Natural killer cell (primary cell): ENCODE measurements around the gene KAT14. TPM values are rescaled to one million over a fixed set of nuclear protein-coding genes. Genes with fewer than 3 reads are reported as not detected.
"Not testable (repeated sequence)": the region's sequence is repeated elsewhere in the genome, so short reads cannot be mapped to it uniquely, and the experiment has no call there.

Source experiments
- ATAC-seq, 3 donors: fragments of 150-1000 bp in 2 of 3; fragments of 200-7000 bp in 1 of 3; cut with Tn5 transposase; 1 replicate in 1 of 3; 2 replicates in 2 of 3; pipeline ENCODE4 v1.10.0; 2021; ENCODE audit warnings: mild to moderate bottlenecking in 2 of 3, moderate library complexity in 2 of 3
- DNase-seq, 2 donors: peaks; one replicate each; pipeline versions ENCODE4 v3.0.0 to v3.0.0-alpha.2; 2013 to 2021; ENCODE audit warnings: mixed read lengths in 1 of 2
- H3K27ac ChIP-seq: one replicate; pipeline ENCODE4 v1.5.1; 2013; ENCODE audit warnings: mild to moderate bottlenecking, low read length
- H3K27me3 ChIP-seq: one replicate; pipeline ENCODE4 v1.6.1; 2013; ENCODE audit warnings: low read length; ENCODE audit not compliant: control insufficient read depth, insufficient read depth
- H3K36me3 ChIP-seq: one replicate; pipeline ENCODE4 v1.6.1; 2013; ENCODE audit warnings: low read length; ENCODE audit not compliant: control insufficient read depth, insufficient read depth
- H3K4me1 ChIP-seq: one replicate; pipeline ENCODE4 v1.6.1; 2013; ENCODE audit warnings: low read length; ENCODE audit not compliant: control insufficient read depth, insufficient read depth
- H3K4me3 ChIP-seq: one replicate; pipeline ENCODE4 v1.5.1; 2013; ENCODE audit warnings: low read length
- H3K9me3 ChIP-seq: one replicate; pipeline ENCODE4 v1.6.1; 2013; ENCODE audit warnings: low read length; ENCODE audit not compliant: control insufficient read depth, insufficient read depth
- H3K27ac Mint-ChIP-seq, 2 donors: one replicate each; pipeline ENCODE4 v1.8.0; 2022; ENCODE audit warnings: mild to moderate bottlenecking in 2 of 2, mixed read lengths in 2 of 2, moderate library complexity in 1 of 2
- H3K27me3 Mint-ChIP-seq, 2 donors: one replicate each; pipeline ENCODE4 v1.8.0; 2022; ENCODE audit warnings: low read depth in 2 of 2, mixed read lengths in 2 of 2
- H3K36me3 Mint-ChIP-seq: one replicate; pipeline ENCODE4 v1.8.0; 2022; ENCODE audit warnings: mixed read lengths
- H3K4me1 Mint-ChIP-seq, 2 donors: one replicate each; pipeline ENCODE4 v1.8.0; 2022; ENCODE audit warnings: mixed read lengths in 2 of 2
- H3K4me3 Mint-ChIP-seq: one replicate; pipeline ENCODE4 v1.8.0; 2022; ENCODE audit warnings: mild to moderate bottlenecking, moderate library complexity, mixed read lengths
- H3K9me3 Mint-ChIP-seq, 2 donors: one replicate each; pipeline ENCODE4 v1.8.0; 2022; ENCODE audit warnings: mixed read lengths in 2 of 2
- WGBS: methylation state at CpG from one replicate; pipeline ENCODE4 v1.1.7; 2013; ENCODE audit warnings: missing lambda C conversion rate; ENCODE audit not compliant: insufficient coverage; 5-methylcytosine and 5-hydroxymethylcytosine counted together
- intact Hi-C: fragments of 100-400 bp; cut with micrococcal nuclease; formaldehyde crosslinking; loops from one replicate; pipeline ENCODE4 v1.14.2; 2022
- total RNA-seq, 4 donors: library from RNA; stranded (reverse); fragments of 120-200 nt in 1 of 4; gene quantifications; one replicate each; pipeline versions ENCODE4 v1.2.3 to v1.2.4, GENCODE V29; 2013 to 2022
- TF ChIP-seq, protein P1 (sequence below): fragments of 200-600 bp; IDR thresholded peaks from one replicate; pipeline ENCODE4 v1.8.0; 2022; ENCODE audit warnings: antibody characterized with exemption

The KAT14 gene
- total RNA-seq, 3 donors from 2014 or later (not counting 1 experiment from before 2014, with no cell fraction given) = 9.7 to 13.0 (median 10.9) TPM

DNA sequence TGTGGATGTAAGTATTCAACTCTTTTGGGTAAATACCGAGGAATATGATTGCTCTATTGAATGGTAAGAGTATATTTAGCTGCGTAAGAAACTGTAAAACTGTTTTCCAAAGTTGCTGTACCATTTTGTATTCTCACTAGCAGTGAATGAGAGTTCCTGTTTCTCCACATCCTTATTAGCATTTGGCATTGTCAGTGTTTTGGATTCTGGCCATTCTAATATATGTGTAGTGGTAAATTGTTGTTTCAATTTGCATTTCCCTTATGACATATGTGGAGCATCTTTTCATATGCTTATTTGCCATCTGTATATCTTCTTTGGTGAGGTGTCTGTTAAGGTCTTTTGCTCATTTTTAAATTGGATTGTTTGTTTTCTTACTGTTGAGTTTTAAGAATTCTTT is 29.3 kb upstream of the KAT14 start:
- peaks cover 17 to 18% of the 10 kb centered on the region in 2 donors for H3K27me3 Mint-ChIP-seq
- no peaks in the 10 kb centered on the region for H3K27me3 ChIP-seq
- ATAC-seq (no peak), DNase-seq (no peak)
- no peak overlapping the region for H3K27ac ChIP-seq
- no peaks in the 10 kb centered on the region for H3K9me3 Mint-ChIP-seq
- no peaks in the 10 kb centered on the region for H3K4me1 Mint-ChIP-seq
- H3K9me3 ChIP-seq = no peaks in the 10 kb centered on the region
- intact Hi-C loops = no loop called here
- H3K36me3 Mint-ChIP-seq = no peaks in the 10 kb centered on the region
- no peaks in the 10 kb centered on the region for H3K4me1 ChIP-seq
- no peak overlapping the region for H3K4me3 ChIP-seq
- no peaks in the 10 kb centered on the region for H3K36me3 ChIP-seq
- TF ChIP-seq, protein P1, sequence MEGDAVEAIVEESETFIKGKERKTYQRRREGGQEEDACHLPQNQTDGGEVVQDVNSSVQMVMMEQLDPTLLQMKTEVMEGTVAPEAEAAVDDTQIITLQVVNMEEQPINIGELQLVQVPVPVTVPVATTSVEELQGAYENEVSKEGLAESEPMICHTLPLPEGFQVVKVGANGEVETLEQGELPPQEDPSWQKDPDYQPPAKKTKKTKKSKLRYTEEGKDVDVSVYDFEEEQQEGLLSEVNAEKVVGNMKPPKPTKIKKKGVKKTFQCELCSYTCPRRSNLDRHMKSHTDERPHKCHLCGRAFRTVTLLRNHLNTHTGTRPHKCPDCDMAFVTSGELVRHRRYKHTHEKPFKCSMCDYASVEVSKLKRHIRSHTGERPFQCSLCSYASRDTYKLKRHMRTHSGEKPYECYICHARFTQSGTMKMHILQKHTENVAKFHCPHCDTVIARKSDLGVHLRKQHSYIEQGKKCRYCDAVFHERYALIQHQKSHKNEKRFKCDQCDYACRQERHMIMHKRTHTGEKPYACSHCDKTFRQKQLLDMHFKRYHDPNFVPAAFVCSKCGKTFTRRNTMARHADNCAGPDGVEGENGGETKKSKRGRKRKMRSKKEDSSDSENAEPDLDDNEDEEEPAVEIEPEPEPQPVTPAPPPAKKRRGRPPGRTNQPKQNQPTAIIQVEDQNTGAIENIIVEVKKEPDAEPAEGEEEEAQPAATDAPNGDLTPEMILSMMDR = no peak
- H3K27ac Mint-ChIP-seq = no peak overlapping the region
- WGBS = no CpG with 5 or more reads among the region's 2 CpGs
- H3K4me3 Mint-ChIP-seq = no peak overlapping the region

GRCh38 chr20:18128574-18128973 is 9.1 kb upstream of the KAT14 start:
- H3K4me3 Mint-ChIP-seq, H3K27ac Mint-ChIP-seq, DNase-seq, ATAC-seq, H3K4me3 ChIP-seq, intact Hi-C loops, H3K4me1 ChIP-seq, H3K9me3 ChIP-seq, H3K36me3 ChIP-seq, H3K27me3 ChIP-seq, H3K27ac ChIP-seq, H3K9me3 Mint-ChIP-seq, H3K4me1 Mint-ChIP-seq, H3K36me3 Mint-ChIP-seq: not testable (repeated sequence)
- WGBS = 18% methylated on average over 1 of the region's 1 CpG
- peaks cover 14 to 22% of the 10 kb centered on the region in 2 donors for H3K27me3 Mint-ChIP-seq

GRCh38 chr20:18132663-18133062 is 5.0 kb upstream of the KAT14 start:
- no peak overlapping the region for H3K4me3 Mint-ChIP-seq
- intact Hi-C loops = loop anchor here (10.0 kb wide), 1 partner anchor 372 kb away; the partner anchor contains the start of gene SEC23B
- H3K36me3 Mint-ChIP-seq = no peaks in the 10 kb centered on the region
- no peaks in the 10 kb centered on the region for H3K9me3 ChIP-seq
- H3K27me3 Mint-ChIP-seq = peaks cover 6 to 15% of the 10 kb centered on the region in 2 donors
- DNase-seq (no peak), ATAC-seq (no peak)
- peaks cover 0 to 15% of the 10 kb centered on the region in 2 donors for H3K4me1 Mint-ChIP-seq
- H3K9me3 Mint-ChIP-seq = no peaks in the 10 kb centered on the region
- no peaks in the 10 kb centered on the region for H3K27me3 ChIP-seq
- H3K4me3 ChIP-seq = no peak overlapping the region
- H3K36me3 ChIP-seq = no peaks in the 10 kb centered on the region
- no peak overlapping the region for H3K27ac Mint-ChIP-seq
- no CpG with 5 or more reads among the region's 1 CpG for WGBS
- H3K4me1 ChIP-seq = peaks cover 8% of the 10 kb centered on the region
- TF ChIP-seq, protein P1 = no peak
- no peak overlapping the region for H3K27ac ChIP-seq

GRCh38 chr20:18133962-18134361 is 3.7 kb upstream of the KAT14 start:
- H3K27me3 ChIP-seq = no peaks in the 10 kb centered on the region
- Mint-ChIP-seq H3K9me3 (no peaks in the 10 kb centered on the region), H3K4me3 (no peak overlapping the region), H3K4me1 (peaks cover 6 to 17% of the 10 kb centered on the region in 2 donors), H3K36me3 (no peaks in the 10 kb centered on the region), H3K27ac (no peak overlapping the region), H3K27me3 (peaks cover 6 to 15% of the 10 kb centered on the region in 2 donors)
- H3K9me3 ChIP-seq = no peaks in the 10 kb centered on the region
- no peak overlapping the region for H3K4me3 ChIP-seq
- H3K27ac ChIP-seq = no peak overlapping the region
- H3K4me1 ChIP-seq = peaks cover 12% of the 10 kb centered on the region
- no peaks in the 10 kb centered on the region for H3K36me3 ChIP-seq
- TF ChIP-seq, protein P1 = no peak
- WGBS = 100% methylated on average over 1 of the region's 2 CpGs
- DNase-seq (no peak), ATAC-seq (no peak)
- intact Hi-C loops = loop anchor here (10.0 kb wide), 1 partner anchor 371 kb away; the partner anchor contains the start of gene SEC23B
